NB4 (cell line): ENCODE results near the gene ANKDD1A.

Source experiments
- CTCF ChIP-seq: IDR thresholded peaks from one replicate; pipeline ENCODE4 v1.5.1; 2012; ENCODE audit warnings: low read depth, low read length
- POLR2A ChIP-seq: IDR thresholded peaks from 2 replicates; pipeline ENCODE4 v1.6.1; 2011; ENCODE audit warnings: mild to moderate bottlenecking; ENCODE audit not compliant: insufficient read length; ENCODE audit errors: extremely low read depth

GRCh38 chr15:64943512-64944225 lies 32.0 kb downstream of the ANKDD1A start:
- TF ChIP-seq POLR2A (no peak), CTCF (no peak)
